A549 (cell line): Measurements from ENCODE around the gene NRDE2. TPM values are rescaled to one million over a fixed set of nuclear protein-coding genes. Genes with fewer than 3 reads are reported as not detected.

Experiments
- ATAC-seq, 2 experiments: fragments of 200-7000 bp in 1 of 2; fragments of >200 bp in 1 of 2; cut with Nextera tagmentation in 1 of 2; cut with Tn5 transposase in 1 of 2; 3 replicates each; pipeline versions ENCODE4 v1.8.0 to v1.9.1; 2018 to 2020; ENCODE audit warnings: mild to moderate bottlenecking in 1 of 2, moderate library complexity in 1 of 2
- CTCF ChIA-PET: fragments of 300-600 bp; sonication (Branson Sonifier 250); formaldehyde crosslinking; extraction: SDS; loops from one replicate; lab custom pipeline; 2021; ENCODE audit warnings: antibody characterized with exemption, inconsistent platforms; lab: Yijun Ruan, JAX
- POLR2A ChIA-PET: fragments of 350-600 bp; formaldehyde crosslinking; extraction: SDS; loops from one replicate; lab custom pipeline; 2021; ENCODE audit warnings: antibody characterized with exemption, inconsistent platforms; lab: Yijun Ruan, JAX
- DNase-seq, 2 experiments: peaks; one replicate each; pipeline versions ENCODE4 v3.0.0 to v3.0.0-alpha.2; 2011 to 2016; ENCODE audit warnings: low read depth in 1 of 2, low spot score in 1 of 2
- FAIRE-seq: peaks from 2 replicates; lab custom pipeline; 2011; peaks lifted over from hg19 to GRCh38; lab: Jason Lieb, UNC
- H3K27ac ChIP-seq, 2 experiments: fragments of >200 bp; sonication (Bioruptor Twin); formaldehyde crosslinking; 3 replicates each; pipeline ENCODE4 v1.5.1; 2016 to 2017
- H3K4me1 ChIP-seq: fragments of >200 bp; sonication (Bioruptor Twin); formaldehyde crosslinking; 3 replicates; pipeline ENCODE4 v1.6.1; 2016
- H3K4me2 ChIP-seq: fragments of >200 bp; sonication (Bioruptor Twin); formaldehyde crosslinking; 3 replicates; pipeline ENCODE4 v1.6.1; 2016
- H3K4me3 ChIP-seq: fragments of >200 bp; sonication (Bioruptor Twin); formaldehyde crosslinking; 3 replicates; pipeline ENCODE4 v1.5.1; 2016
- H3K9me3 ChIP-seq: fragments of >200 bp; sonication (Bioruptor Twin); formaldehyde crosslinking; 3 replicates; pipeline ENCODE4 v1.6.1; 2016
- CBX2 ChIP-seq: fragments of 200-600 bp; sonication (generic); IDR thresholded peaks from 2 replicates; pipeline ENCODE4 v1.6.1; 2016; ENCODE audit warnings: low read depth, mild to moderate bottlenecking, borderline replicate concordance
- CBX8 ChIP-seq: fragments of 200-600 bp; sonication (generic); IDR thresholded peaks from 2 replicates; pipeline ENCODE4 v1.6.1; 2016
- EHF ChIP-seq: fragments of 250-450 bp; sonication (Bioruptor Pico); IDR thresholded peaks from 2 replicates; pipeline ENCODE4 v1.5.0; 2020; ENCODE audit warnings: mild to moderate bottlenecking
- GATA3 ChIP-seq: IDR thresholded peaks from 2 replicates; pipeline ENCODE4 v1.6.1; 2012; ENCODE audit warnings: borderline replicate concordance
- HOXB5 ChIP-seq: fragments of 250-450 bp; sonication (Bioruptor Pico); IDR thresholded peaks from 2 replicates; pipeline ENCODE4 v1.5.0; 2020; ENCODE audit warnings: mild to moderate bottlenecking, moderate library complexity
- JUN ChIP-seq, 2 experiments: fragments of >200 bp; sonication (Bioruptor Twin); formaldehyde crosslinking; IDR thresholded peaks; 2 replicates in 1 of 2; 3 replicates in 1 of 2; pipeline ENCODE4 v1.6.1; 2016 to 2017
- MYC ChIP-seq: IDR thresholded peaks from 2 replicates; pipeline ENCODE4 v1.6.1; 2012; ENCODE audit warnings: mild to moderate bottlenecking, inconsistent platforms, low read length, improper control_type of control experiment, borderline replicate concordance
- NFE2L2 ChIP-seq: fragments of 150-350 bp; conservative IDR thresholded peaks from 2 replicates; pipeline ENCODE4 v1.6.1; 2014; ENCODE audit warnings: low read length
- NPAS2 ChIP-seq: fragments of 250-450 bp; sonication (Bioruptor Pico); IDR thresholded peaks from 2 replicates; pipeline ENCODE4 v1.8.0; 2022; ENCODE audit warnings: mild to moderate bottlenecking, moderate library complexity, borderline replicate concordance
- NR3C1 ChIP-seq: fragments of >200 bp; sonication (Bioruptor Twin); formaldehyde crosslinking; IDR thresholded peaks from 3 replicates; pipeline ENCODE4 v1.6.1; 2017
- POLR2A ChIP-seq: IDR thresholded peaks from 2 replicates; pipeline ENCODE4 v1.6.1; 2012; ENCODE audit warnings: mild to moderate bottlenecking, low read length
- RCOR1 ChIP-seq: fragments of 150-350 bp; IDR thresholded peaks from 2 replicates; pipeline ENCODE4 v1.6.1; 2014; ENCODE audit warnings: antibody characterized with exemption, low read length, low read depth
- RNF2 ChIP-seq: fragments of 200-600 bp; sonication (generic); IDR thresholded peaks from 2 replicates; pipeline ENCODE4 v1.6.1; 2016; ENCODE audit warnings: low read depth, mild to moderate bottlenecking, antibody characterized with exemption, moderate library complexity, borderline replicate concordance
- SREBF2 ChIP-seq: fragments of 450-650 bp; IDR thresholded peaks from 2 replicates; pipeline ENCODE4 v1.6.1; 2014; ENCODE audit warnings: mild to moderate bottlenecking, moderate library complexity
- TFCP2L1 ChIP-seq: fragments of 250-450 bp; sonication (Bioruptor Pico); IDR thresholded peaks from 2 replicates; pipeline ENCODE4 v1.5.0; 2021; ENCODE audit warnings: mild to moderate bottlenecking
- ZNF302 ChIP-seq: fragments of 250-450 bp; sonication (Bioruptor Pico); IDR thresholded peaks from 2 replicates; pipeline ENCODE4 v1.9.0; 2021; ENCODE audit warnings: inconsistent platforms, mild to moderate bottlenecking, moderate library complexity
- WGBS: methylation state at CpG from one replicate; pipeline ENCODE4 v1.1.6; 2017; ENCODE audit errors: missing lambda C conversion rate; 5-methylcytosine and 5-hydroxymethylcytosine counted together
- polyA plus RNA-seq, 4 experiments: library from polyadenylated mRNA; depleted of rRNA in 3 of 4; stranded (reverse); fragments of >200 nt; fragmentation: RNase III in 1 of 4; extraction: RNeasy Plus Mini Kit Qiagen cat#74134 plus additional on column Dnase treatment in 1 of 4; gene quantifications; 2 replicates in 3 of 4; 3 replicates in 1 of 4; pipeline ENCODE4 v1.2.3, GENCODE V29; 2011 to 2017
- TF ChIP-seq, protein P1 (sequence below): IDR thresholded peaks from 2 replicates; pipeline ENCODE4 v1.6.1; 2012
- TF ChIP-seq, protein P2 (sequence below): fragments of 250-450 bp; sonication (Bioruptor Pico); IDR thresholded peaks from 2 replicates; pipeline ENCODE4 v1.5.0; 2020; ENCODE audit warnings: low read depth, mild to moderate bottlenecking, moderate library complexity
- TF ChIP-seq, protein P3 (sequence below): IDR thresholded peaks from 2 replicates; pipeline ENCODE4 v1.6.1; 2012; ENCODE audit warnings: low read depth, borderline replicate concordance
- TF ChIP-seq, protein P4 (sequence below): fragments of 200-600 bp; sonication (generic); IDR thresholded peaks from 2 replicates; pipeline ENCODE4 v1.6.1; 2016; ENCODE audit warnings: antibody characterized with exemption, mild to moderate bottlenecking, moderate library complexity
- TF ChIP-seq, protein P5 (sequence below): fragments of 250-450 bp; sonication (Bioruptor Pico); IDR thresholded peaks from 2 replicates; pipeline ENCODE4 v1.5.0; 2021; ENCODE audit warnings: mild to moderate bottlenecking, moderate library complexity, borderline replicate concordance

The NRDE2 gene
- polyA plus RNA-seq, 2 of the 4 experiments (the other 2 are of a cell fraction), result 11.6 to 12.7 TPM

DNA sequence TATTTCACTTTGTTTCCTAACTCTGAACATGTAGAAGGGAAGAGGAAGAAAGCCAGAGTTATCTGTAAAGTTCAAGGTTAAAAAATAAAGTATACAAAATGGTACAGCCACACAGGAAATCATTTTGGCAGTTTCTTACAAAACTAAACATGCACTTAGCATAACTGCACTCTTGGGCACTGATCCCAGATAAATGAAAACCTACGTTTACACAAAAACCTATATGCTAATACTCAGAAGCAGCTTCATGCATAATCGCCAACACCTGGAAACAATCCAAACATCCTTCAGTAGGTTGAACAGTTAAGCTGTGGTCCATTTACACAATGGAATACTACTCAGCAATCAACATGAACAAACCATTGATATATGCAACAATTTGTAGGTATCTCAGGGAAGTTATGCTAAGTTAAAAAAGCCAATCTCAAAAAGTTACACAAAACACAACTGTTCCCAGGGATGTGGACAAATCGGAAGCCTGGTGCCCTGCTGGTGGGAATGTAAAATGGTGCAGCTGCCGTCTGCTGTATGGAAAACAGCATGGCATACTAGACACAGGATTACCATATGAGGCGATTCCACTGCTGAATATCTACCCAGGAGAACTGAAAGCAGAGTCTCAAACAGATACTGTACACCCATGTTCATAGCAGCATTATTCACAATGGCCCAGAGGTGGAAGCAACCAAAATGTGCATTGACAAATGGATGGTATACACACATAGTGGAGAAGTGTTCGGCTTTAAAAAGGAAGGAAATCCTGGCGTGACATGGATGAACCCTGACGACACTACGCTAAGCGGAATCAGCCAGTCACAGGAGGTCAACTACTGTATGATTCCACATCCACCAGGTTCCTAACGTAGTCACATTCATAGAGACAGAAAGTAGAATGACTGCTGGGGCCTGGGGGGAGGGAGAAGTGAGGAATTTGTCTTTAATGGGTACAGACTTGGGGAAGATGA, 37.7 kb downstream of the NRDE2 start:
- ATAC-seq (0 out of 6 replicates have a peak, but pooled peaks of 1 of the 2 experiments have one; percentile 38), DNase-seq (no peak), FAIRE-seq (no peak)
- Histone ChIP-seq H3K4me3 (no peak overlapping the region), H3K4me1 (no peaks in the 10 kb centered on the region), H3K9me3 (no peaks in the 10 kb centered on the region), H3K4me2 (no peak overlapping the region), H3K27ac (no peak overlapping the region)
- WGBS, result 89% methylated on average over 11 of the region's 11 CpGs
- CTCF ChIA-PET, result no interaction called here
- TF ChIP-seq, protein P1, sequence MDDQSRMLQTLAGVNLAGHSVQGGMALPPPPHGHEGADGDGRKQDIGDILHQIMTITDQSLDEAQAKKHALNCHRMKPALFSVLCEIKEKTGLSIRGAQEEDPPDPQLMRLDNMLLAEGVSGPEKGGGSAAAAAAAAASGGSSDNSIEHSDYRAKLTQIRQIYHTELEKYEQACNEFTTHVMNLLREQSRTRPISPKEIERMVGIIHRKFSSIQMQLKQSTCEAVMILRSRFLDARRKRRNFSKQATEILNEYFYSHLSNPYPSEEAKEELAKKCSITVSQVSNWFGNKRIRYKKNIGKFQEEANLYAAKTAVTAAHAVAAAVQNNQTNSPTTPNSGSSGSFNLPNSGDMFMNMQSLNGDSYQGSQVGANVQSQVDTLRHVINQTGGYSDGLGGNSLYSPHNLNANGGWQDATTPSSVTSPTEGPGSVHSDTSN, result no peak
- TF ChIP-seq MYC, result no peak
- TF ChIP-seq RCOR1, result no peak
- TF ChIP-seq, protein P2, sequence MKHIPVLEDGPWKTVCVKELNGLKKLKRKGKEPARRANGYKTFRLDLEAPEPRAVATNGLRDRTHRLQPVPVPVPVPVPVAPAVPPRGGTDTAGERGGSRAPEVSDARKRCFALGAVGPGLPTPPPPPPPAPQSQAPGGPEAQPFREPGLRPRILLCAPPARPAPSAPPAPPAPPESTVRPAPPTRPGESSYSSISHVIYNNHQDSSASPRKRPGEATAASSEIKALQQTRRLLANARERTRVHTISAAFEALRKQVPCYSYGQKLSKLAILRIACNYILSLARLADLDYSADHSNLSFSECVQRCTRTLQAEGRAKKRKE (CRISPR knock-in tag), result no peak
- TF ChIP-seq POLR2A, result no peak
- no peak for TF ChIP-seq TFCP2L1 (CRISPR knock-in tag)
- no peak for TF ChIP-seq CBX8
- no peak for TF ChIP-seq JUN (IDR thresholded peaks at IDR 0.05)
- TF ChIP-seq, protein P3, sequence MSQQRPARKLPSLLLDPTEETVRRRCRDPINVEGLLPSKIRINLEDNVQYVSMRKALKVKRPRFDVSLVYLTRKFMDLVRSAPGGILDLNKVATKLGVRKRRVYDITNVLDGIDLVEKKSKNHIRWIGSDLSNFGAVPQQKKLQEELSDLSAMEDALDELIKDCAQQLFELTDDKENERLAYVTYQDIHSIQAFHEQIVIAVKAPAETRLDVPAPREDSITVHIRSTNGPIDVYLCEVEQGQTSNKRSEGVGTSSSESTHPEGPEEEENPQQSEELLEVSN, result no peak
- TF ChIP-seq GATA3, result no peak
- POLR2A ChIA-PET, result no interaction called here

DNA sequence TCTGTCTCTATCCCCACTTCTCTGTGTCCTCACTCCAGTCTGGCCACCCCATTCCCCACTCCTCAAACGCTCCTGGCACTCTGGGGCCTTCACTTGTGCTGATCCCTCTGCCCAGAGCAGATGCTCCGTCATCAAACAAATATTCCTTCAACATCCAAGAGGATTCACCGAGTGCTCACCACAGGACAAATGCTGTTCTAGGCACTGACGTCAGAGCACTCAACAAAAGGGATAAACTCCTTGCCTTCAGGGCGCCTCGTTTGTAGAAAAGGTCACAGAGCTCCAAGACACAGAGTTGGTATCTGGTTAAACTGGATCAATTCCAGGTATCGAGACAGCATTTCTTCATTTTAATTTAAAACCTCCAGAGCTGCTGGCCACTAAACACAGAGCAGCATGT, 40.0 kb downstream of the NRDE2 start:
- no peak overlapping the region for H3K27ac ChIP-seq
- ChIA-PET CTCF (interaction anchor here (1.0 to 2.5 kb wide), 3 partner anchors 9 to 406 kb away, joined by 4 to 15 read pairs (median 9); no protein-coding TSS in a partner anchor), POLR2A (no interaction called here)
- no peaks in the 10 kb centered on the region for H3K9me3 ChIP-seq
- 85% methylated on average over 7 of the region's 7 CpGs for WGBS
- ATAC-seq, result no peak
- no peak for FAIRE-seq
- H3K4me1 ChIP-seq, result no peaks in the 10 kb centered on the region
- no peak overlapping the region for H3K4me2 ChIP-seq
- no peak for DNase-seq
- TF ChIP-seq RNF2, result no peak
- H3K4me3 ChIP-seq, result no peak overlapping the region

DNA sequence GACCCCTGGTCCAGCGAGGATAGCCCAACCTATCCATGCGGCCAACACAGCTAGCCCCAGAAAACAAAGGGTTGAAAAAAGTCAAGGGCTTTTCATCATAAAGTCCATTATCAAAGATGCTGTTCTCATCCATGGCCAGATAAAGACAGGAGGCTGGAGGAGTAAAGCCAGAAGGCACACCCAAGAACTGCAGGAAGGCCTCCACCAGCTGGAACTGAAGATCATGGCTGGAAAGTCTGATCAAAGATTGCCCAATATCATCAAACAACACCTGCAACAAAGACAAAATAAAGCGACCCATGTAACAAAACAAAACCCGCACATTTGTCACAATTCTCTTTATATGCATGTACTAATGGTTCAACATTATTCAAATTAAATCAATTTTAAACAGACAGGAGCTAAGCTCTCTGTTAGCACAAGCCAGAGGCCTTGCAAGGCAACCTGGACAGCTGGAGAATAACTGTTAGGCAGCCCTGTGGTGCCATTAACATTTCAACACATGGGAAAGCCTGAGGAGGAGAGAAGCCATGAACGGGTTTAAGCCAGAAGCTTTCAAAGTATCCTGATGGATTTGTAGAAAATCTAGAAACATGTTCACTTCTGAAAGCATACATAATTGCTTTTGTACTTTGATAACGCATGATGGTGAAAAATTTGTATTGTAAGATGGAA, 41.3 kb downstream of the NRDE2 start:
- ATAC-seq (no peak), FAIRE-seq (peak; percentile 39), DNase-seq (no peak)
- 92% methylated on average over 6 of the region's 6 CpGs for WGBS
- Histone ChIP-seq H3K4me3 (no peak overlapping the region), H3K4me1 (no peaks in the 10 kb centered on the region), H3K9me3 (no peaks in the 10 kb centered on the region), H3K4me2 (no peak overlapping the region), H3K27ac (no peak overlapping the region)
- ChIA-PET CTCF (interaction anchor here (1.0 to 2.5 kb wide), 8 partner anchors 8 to 468 kb away, joined by 3 to 15 read pairs (median 8); no protein-coding TSS in a partner anchor), POLR2A (no interaction called here)
- TF ChIP-seq CBX2 (no peak), TFCP2L1 (CRISPR knock-in tag) (no peak), JUN (IDR thresholded peaks at IDR 0.05) (no peak), RCOR1 (no peak), SREBF2 (no peak), NFE2L2 (no peak), HOXB5 (CRISPR knock-in tag) (no peak), ZNF302 (CRISPR knock-in tag) (no peak), NPAS2 (CRISPR knock-in tag) (no peak), NR3C1 (no peak), EHF (CRISPR knock-in tag) (no peak), MYC (no peak), GATA3 (no peak), RNF2 (no peak)
- TF ChIP-seq, protein P3, result no peak
- TF ChIP-seq, protein P4, sequence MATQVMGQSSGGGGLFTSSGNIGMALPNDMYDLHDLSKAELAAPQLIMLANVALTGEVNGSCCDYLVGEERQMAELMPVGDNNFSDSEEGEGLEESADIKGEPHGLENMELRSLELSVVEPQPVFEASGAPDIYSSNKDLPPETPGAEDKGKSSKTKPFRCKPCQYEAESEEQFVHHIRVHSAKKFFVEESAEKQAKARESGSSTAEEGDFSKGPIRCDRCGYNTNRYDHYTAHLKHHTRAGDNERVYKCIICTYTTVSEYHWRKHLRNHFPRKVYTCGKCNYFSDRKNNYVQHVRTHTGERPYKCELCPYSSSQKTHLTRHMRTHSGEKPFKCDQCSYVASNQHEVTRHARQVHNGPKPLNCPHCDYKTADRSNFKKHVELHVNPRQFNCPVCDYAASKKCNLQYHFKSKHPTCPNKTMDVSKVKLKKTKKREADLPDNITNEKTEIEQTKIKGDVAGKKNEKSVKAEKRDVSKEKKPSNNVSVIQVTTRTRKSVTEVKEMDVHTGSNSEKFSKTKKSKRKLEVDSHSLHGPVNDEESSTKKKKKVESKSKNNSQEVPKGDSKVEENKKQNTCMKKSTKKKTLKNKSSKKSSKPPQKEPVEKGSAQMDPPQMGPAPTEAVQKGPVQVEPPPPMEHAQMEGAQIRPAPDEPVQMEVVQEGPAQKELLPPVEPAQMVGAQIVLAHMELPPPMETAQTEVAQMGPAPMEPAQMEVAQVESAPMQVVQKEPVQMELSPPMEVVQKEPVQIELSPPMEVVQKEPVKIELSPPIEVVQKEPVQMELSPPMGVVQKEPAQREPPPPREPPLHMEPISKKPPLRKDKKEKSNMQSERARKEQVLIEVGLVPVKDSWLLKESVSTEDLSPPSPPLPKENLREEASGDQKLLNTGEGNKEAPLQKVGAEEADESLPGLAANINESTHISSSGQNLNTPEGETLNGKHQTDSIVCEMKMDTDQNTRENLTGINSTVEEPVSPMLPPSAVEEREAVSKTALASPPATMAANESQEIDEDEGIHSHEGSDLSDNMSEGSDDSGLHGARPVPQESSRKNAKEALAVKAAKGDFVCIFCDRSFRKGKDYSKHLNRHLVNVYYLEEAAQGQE, result no peak
- TF ChIP-seq, protein P5, sequence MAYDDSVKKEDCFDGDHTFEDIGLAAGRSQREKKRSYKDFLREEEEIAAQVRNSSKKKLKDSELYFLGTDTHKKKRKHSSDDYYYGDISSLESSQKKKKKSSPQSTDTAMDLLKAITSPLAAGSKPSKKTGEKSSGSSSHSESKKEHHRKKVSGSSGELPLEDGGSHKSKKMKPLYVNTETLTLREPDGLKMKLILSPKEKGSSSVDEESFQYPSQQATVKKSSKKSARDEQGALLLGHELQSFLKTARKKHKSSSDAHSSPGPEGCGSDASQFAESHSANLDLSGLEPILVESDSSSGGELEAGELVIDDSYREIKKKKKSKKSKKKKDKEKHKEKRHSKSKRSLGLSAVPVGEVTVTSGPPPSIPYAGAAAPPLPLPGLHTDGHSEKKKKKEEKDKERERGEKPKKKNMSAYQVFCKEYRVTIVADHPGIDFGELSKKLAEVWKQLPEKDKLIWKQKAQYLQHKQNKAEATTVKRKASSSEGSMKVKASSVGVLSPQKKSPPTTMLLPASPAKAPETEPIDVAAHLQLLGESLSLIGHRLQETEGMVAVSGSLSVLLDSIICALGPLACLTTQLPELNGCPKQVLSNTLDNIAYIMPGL, result no peak
